ENCODE results near the gene TMEM143. TPM values are rescaled to one million over a fixed set of nuclear protein-coding genes. Genes with fewer than 3 reads are reported as not detected.

TMEM143 gene
- total RNA-seq, 1 donor from 2014 or later = 3.2 TPM

DNA sequence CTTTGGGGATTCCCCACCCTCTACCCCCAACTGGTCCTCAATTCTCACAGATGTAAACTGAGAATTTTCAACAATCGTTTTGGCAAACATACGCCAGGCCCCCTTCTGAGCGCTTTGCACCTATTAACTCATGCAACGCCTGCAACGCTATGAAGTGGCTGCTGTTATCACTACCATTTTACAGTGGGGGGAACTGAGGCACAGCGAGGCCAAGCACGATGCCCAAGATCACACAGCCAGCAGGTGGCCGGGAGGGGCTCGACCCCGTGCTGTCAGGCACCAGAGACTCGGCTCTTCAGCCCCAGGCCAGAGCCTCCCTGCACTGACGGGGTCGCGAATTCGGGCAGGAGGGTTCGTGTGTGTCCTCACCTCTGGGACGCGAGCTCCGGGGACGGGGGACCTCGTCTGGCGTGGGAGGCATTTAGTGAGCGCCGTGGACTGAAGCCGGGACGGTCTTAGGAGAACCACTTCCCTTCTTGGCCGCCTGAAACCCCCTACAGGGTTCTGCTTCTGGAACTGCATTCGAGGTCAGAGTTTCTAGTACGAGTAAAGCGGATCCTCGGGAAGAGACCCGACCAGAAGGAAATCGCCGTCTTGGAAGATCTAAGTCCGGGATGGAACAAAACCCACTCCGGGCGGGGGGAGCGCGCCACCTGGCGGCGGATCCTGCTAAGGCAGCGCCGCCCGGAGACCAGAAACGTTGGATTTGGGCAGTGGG, 72.8 kb downstream of the TMEM143 start:
- TF ChIP-seq POLR2AphosphoS5 (IDR thresholded peaks at IDR 0.05; ENCODE audit: insufficient read depth in 1 of 2, low read depth in 1 of 2) = peak; percentile 22 to 58
- no peak for TF ChIP-seq POLR2A (IDR thresholded peaks at IDR 0.05)
- TF ChIP-seq, protein P1, sequence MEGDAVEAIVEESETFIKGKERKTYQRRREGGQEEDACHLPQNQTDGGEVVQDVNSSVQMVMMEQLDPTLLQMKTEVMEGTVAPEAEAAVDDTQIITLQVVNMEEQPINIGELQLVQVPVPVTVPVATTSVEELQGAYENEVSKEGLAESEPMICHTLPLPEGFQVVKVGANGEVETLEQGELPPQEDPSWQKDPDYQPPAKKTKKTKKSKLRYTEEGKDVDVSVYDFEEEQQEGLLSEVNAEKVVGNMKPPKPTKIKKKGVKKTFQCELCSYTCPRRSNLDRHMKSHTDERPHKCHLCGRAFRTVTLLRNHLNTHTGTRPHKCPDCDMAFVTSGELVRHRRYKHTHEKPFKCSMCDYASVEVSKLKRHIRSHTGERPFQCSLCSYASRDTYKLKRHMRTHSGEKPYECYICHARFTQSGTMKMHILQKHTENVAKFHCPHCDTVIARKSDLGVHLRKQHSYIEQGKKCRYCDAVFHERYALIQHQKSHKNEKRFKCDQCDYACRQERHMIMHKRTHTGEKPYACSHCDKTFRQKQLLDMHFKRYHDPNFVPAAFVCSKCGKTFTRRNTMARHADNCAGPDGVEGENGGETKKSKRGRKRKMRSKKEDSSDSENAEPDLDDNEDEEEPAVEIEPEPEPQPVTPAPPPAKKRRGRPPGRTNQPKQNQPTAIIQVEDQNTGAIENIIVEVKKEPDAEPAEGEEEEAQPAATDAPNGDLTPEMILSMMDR (IDR thresholded peaks at IDR 0.05) = peak; percentile 91 to 97 (median 92)
- H3K4me3 ChIP-seq = peak overlapping the region; percentile 46 to 47
- H3K9me3 ChIP-seq = no peaks in the 10 kb centered on the region
- H3K36me3 ChIP-seq = no peaks in the 10 kb centered on the region
- intact Hi-C loops (cut with DNase I) = no loop called here
- H3K27ac ChIP-seq = peak overlapping the region; percentile 58
- peaks cover 17% of the 10 kb centered on the region for H3K4me1 ChIP-seq
- no peaks in the 10 kb centered on the region for H3K27me3 ChIP-seq
- DNase-seq (ENCODE audit: extremely low spot score in 2 of 2) = peak in 1 of 2 donors; percentile 90

DNA sequence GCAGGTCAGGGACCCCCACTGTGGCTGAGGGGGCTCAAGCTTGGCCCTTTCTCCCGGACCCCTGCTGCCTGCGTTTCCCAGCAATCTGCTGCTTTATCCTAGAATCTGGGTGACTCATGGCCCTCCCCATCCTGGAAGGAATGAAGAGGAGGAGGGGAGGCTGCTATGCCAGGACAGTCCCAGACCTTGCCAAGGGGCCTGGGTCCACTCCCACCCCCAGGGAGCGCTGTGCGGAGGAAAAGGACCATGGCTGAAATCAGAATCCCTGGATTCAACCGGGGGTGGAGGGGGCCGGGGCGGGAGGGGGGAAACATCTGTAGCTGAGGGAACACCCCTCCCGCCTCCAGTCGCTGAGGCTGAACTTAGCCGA, 73.4 kb downstream of the TMEM143 start:
- Histone ChIP-seq H3K4me3 (peak overlapping the region; percentile 46 to 47), H3K36me3 (no peaks in the 10 kb centered on the region), H3K9me3 (no peaks in the 10 kb centered on the region), H3K27me3 (no peaks in the 10 kb centered on the region), H3K27ac (peak overlapping the region; percentile 58), H3K4me1 (peaks cover 17% of the 10 kb centered on the region)
- intact Hi-C loops (cut with DNase I) = no loop called here
- DNase-seq (ENCODE audit: extremely low spot score in 2 of 2) = no peak
- no peak for TF ChIP-seq POLR2AphosphoS5 (IDR thresholded peaks at IDR 0.05; ENCODE audit: insufficient read depth in 1 of 2, low read depth in 1 of 2)
- no peak for TF ChIP-seq POLR2A (IDR thresholded peaks at IDR 0.05)
- TF ChIP-seq, protein P1 (IDR thresholded peaks at IDR 0.05) = no peak

DNA sequence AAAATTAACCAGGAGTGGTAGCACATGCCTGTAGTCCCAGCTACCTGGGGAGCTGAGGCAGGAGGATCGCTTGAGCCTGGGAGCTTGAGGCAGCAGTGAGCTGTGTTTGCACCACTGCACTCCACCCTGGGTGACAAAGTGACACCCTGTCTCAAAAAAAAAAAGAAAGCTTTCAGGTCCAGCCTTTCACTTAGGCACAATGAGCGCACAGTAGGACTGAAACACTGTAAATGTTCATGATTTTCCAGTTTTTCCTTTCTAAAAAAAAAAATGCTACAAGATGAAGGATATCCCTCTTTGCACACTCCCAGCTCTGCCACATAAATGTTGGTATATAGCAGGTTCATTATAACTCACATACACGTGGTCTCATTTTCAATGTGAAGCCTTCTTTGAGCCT, 76.0 kb downstream of the TMEM143 start:
- TF ChIP-seq POLR2AphosphoS5 (IDR thresholded peaks at IDR 0.05; ENCODE audit: insufficient read depth in 1 of 2, low read depth in 1 of 2) = no peak
- TF ChIP-seq, protein P1 (IDR thresholded peaks at IDR 0.05) = no peak
- no peak for TF ChIP-seq POLR2A (IDR thresholded peaks at IDR 0.05)
- Histone ChIP-seq H3K4me1 (peaks cover 17% of the 10 kb centered on the region), H3K9me3 (peaks cover 4% of the 10 kb centered on the region), H3K27ac (no peak overlapping the region), H3K36me3 (no peaks in the 10 kb centered on the region), H3K27me3 (no peaks in the 10 kb centered on the region), H3K4me3 (no peak overlapping the region)
- no peak for DNase-seq (ENCODE audit: extremely low spot score in 2 of 2)
- intact Hi-C loops (cut with DNase I) = no loop called here

DNA sequence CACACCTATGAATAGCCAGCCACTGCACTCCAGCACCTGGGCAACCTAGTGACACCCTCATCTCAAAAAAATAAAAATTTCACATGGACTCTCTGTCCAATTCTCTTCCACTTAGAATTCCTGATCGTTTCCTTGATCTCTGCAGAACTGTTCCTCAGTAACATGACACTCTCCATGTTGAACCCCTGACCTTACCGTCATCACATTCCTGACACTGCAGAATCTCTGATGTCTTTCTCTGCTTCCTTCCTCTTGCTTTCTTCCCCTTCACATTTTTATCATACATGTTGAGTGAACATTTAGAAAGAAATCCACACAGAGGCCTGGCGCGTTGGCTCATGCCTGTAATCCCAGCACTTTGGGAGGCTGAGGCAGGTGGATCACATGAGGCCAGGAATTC, 78.8 kb downstream of the TMEM143 start:
- no peak overlapping the region for H3K4me3 ChIP-seq
- no peak for DNase-seq (ENCODE audit: extremely low spot score in 2 of 2)
- no peaks in the 10 kb centered on the region for H3K27me3 ChIP-seq
- intact Hi-C loops (cut with DNase I) = no loop called here
- no peak for TF ChIP-seq POLR2AphosphoS5 (IDR thresholded peaks at IDR 0.05; ENCODE audit: insufficient read depth in 1 of 2, low read depth in 1 of 2)
- TF ChIP-seq, protein P1 (IDR thresholded peaks at IDR 0.05) = no peak
- no peak for TF ChIP-seq POLR2A (IDR thresholded peaks at IDR 0.05)
- no peaks in the 10 kb centered on the region for H3K36me3 ChIP-seq
- H3K27ac ChIP-seq = no peak overlapping the region
- H3K9me3 ChIP-seq = peaks cover 4% of the 10 kb centered on the region
- H3K4me1 ChIP-seq = no peaks in the 10 kb centered on the region

DNA sequence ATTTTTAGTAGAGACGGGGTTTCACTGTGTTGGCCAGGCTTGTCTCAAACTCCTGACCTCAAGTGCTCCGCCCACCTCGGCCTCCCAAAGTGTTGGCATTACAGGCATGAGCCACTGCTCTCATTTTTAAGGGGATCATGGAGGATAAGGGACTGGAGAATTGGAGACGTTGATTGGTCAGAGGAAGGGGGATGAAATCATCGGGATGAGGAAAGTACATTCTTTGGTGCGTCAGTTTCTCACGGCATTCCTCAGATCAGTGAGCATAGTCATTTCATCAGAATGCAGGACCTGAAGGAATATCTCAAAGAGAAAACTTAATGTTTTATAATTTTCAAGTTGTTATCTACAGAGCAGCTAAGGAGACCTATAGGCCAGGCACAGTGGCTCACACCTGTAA, 79.8 kb downstream of the TMEM143 start:
- Histone ChIP-seq H3K4me3 (no peak overlapping the region), H3K4me1 (no peaks in the 10 kb centered on the region), H3K27ac (no peak overlapping the region), H3K36me3 (no peaks in the 10 kb centered on the region), H3K9me3 (peaks cover 4% of the 10 kb centered on the region), H3K27me3 (no peaks in the 10 kb centered on the region)
- no peak for DNase-seq (ENCODE audit: extremely low spot score in 2 of 2)
- TF ChIP-seq POLR2AphosphoS5 (IDR thresholded peaks at IDR 0.05; ENCODE audit: insufficient read depth in 1 of 2, low read depth in 1 of 2) = no peak
- intact Hi-C loops (cut with DNase I) = no loop called here

Other genes with a start within 250 kb of the TMEM143 start
- gene LIG1, start 193.6 kb downstream of the TMEM143 start, total RNA-seq = 10.8 TPM
- 5.4 TPM for gene ZSWIM9, start 193.3 kb downstream of the TMEM143 start, total RNA-seq
- 31.9 TPM for gene CARD8, start 108.0 kb downstream of the TMEM143 start, total RNA-seq
- not detected for gene ZNF114, start 93.9 kb downstream of the TMEM143 start, total RNA-seq
- gene EMP3, start 38.4 kb downstream of the TMEM143 start, total RNA-seq = 55.2 TPM
- not detected for gene SYNGR4, start 427 bp upstream of the TMEM143 start, total RNA-seq
- 90.8 TPM for gene KDELR1, start 27.6 kb upstream of the TMEM143 start, total RNA-seq
- gene GRIN2D, start 29.7 kb upstream of the TMEM143 start, total RNA-seq = not detected
- 20.4 TPM for gene GRWD1, start 82.0 kb upstream of the TMEM143 start, total RNA-seq
- 3.7 TPM for gene KCNJ14, start 91.6 kb upstream of the TMEM143 start, total RNA-seq
- 87.2 TPM for gene CYTH2, start 105.4 kb upstream of the TMEM143 start, total RNA-seq
- 1.7 TPM for gene LMTK3, start 147.9 kb upstream of the TMEM143 start, total RNA-seq
- gene SULT2B1, start 188.2 kb upstream of the TMEM143 start, total RNA-seq = 43.0 TPM
- gene SPACA4, start 242.8 kb upstream of the TMEM143 start, total RNA-seq = 3.9 TPM